SK-N-SH (cell line): ENCODE results near the gene RBM45. TPM values are rescaled to one million over a fixed set of nuclear protein-coding genes. Genes with fewer than 3 reads are reported as not detected.

ENCODE experiments used
- CTCF ChIA-PET: fragments of 300-600, 350-600 bp; formaldehyde crosslinking; extraction: SDS; loops from one replicate; lab custom pipeline; 2021; lab: Yijun Ruan, JAX
- POLR2A ChIA-PET: fragments of 350-600 bp; sonication (Branson Sonifier 250); formaldehyde crosslinking; extraction: SDS; loops from one replicate; lab custom pipeline; 2020; ENCODE audit warnings: antibody characterized with exemption, inconsistent platforms; lab: Yijun Ruan, JAX
- DNase-seq: peaks from one replicate; pipeline ENCODE4 v3.0.0; 2012
- H2AFZ ChIP-seq: fragments of 200-600 bp; sonication (generic); 2 replicates; pipeline ENCODE4 v1.8.1; 2016; ENCODE audit warnings: antibody characterized with exemption, mild to moderate bottlenecking, low read depth
- H3F3A ChIP-seq: fragments of 200-600 bp; sonication (generic); replicated peaks from 2 replicates; pipeline ENCODE3; 2016; ENCODE audit warnings: antibody characterized with exemption, mild to moderate bottlenecking; ENCODE audit not compliant: insufficient read depth
- H3K27ac ChIP-seq, 2 experiments: fragments of 200-500 bp in 1 of 2; fragments of 200-600 bp in 1 of 2; sonication (Bioruptor generic) in 1 of 2; sonication (generic), shearing (Covaris generic) in 1 of 2; 2 replicates each; pipeline versions ENCODE4 v1.5.1 to v1.6.1; 2014 to 2016; ENCODE audit warnings: low read depth in 2 of 2, inconsistent platforms in 1 of 2, low read length in 1 of 2, mild to moderate bottlenecking in 1 of 2, mixed read lengths in 1 of 2
- H3K27me3 ChIP-seq: fragments of 200-600 bp; sonication (generic), shearing (Covaris generic); 2 replicates; pipeline ENCODE4 v1.6.1; 2016; ENCODE audit warnings: mixed run types; ENCODE audit not compliant: insufficient read depth
- H3K36me3 ChIP-seq, 2 experiments: fragments of 200-500 bp in 1 of 2; fragments of 200-600 bp in 1 of 2; sonication (Bioruptor generic) in 1 of 2; sonication (generic) in 1 of 2; replicated peaks in 1 of 2; 2 replicates each; pipeline versions ENCODE3 to v1.5.1; 2014 to 2016; ENCODE audit warnings: low read length in 1 of 2, mild to moderate bottlenecking in 1 of 2; ENCODE audit not compliant: insufficient read depth in 2 of 2, control insufficient read depth in 1 of 2
- H3K4me1 ChIP-seq, 2 experiments: fragments of 200-500 bp in 1 of 2; fragments of 200-600 bp in 1 of 2; sonication (Bioruptor generic) in 1 of 2; sonication (generic), shearing (Covaris generic) in 1 of 2; 2 replicates each; pipeline versions ENCODE4 v1.5.1 to v1.6.1; 2014 to 2016; ENCODE audit warnings: low read depth in 1 of 2, low read length in 1 of 2, mixed run types in 1 of 2; ENCODE audit not compliant: insufficient read depth in 2 of 2, control insufficient read depth in 1 of 2
- H3K4me2 ChIP-seq: fragments of 200-600 bp; sonication (generic), shearing (Covaris generic); 2 replicates; pipeline ENCODE4 v1.6.1; 2017; ENCODE audit warnings: mixed run types
- H3K4me3 ChIP-seq, 2 experiments: fragments of 200-500 bp in 1 of 2; fragments of 200-600 bp in 1 of 2; sonication (Bioruptor generic) in 1 of 2; sonication (generic), shearing (Covaris generic) in 1 of 2; 2 replicates each; pipeline versions ENCODE4 v1.5.1 to v1.8.1; 2014 to 2016; ENCODE audit warnings: low read depth in 2 of 2, inconsistent platforms in 1 of 2, low read length in 1 of 2, mild to moderate bottlenecking in 1 of 2, mixed read lengths in 1 of 2, moderate library complexity in 1 of 2
- H3K79me2 ChIP-seq: fragments of 200-600 bp; sonication (generic); 2 replicates; pipeline ENCODE4 v1.8.1; 2017; ENCODE audit warnings: mild to moderate bottlenecking; ENCODE audit not compliant: insufficient read depth
- H3K9ac ChIP-seq: fragments of 200-600 bp; sonication (generic); 2 replicates; pipeline ENCODE4 v1.6.1; 2017; ENCODE audit warnings: mixed run types
- H3K9me2 ChIP-seq: fragments of 200-600 bp; sonication (generic); 2 replicates; pipeline ENCODE4 v1.6.1; 2017; ENCODE audit warnings: mixed run types
- H3K9me3 ChIP-seq: fragments of 200-600 bp; sonication (generic); 2 replicates; pipeline ENCODE4 v1.6.1; 2017; ENCODE audit warnings: mixed run types, mild to moderate bottlenecking, moderate library complexity
- H4K20me1 ChIP-seq: fragments of 200-600 bp; sonication (generic); 2 replicates; pipeline ENCODE4 v1.6.1; 2017; ENCODE audit warnings: mild to moderate bottlenecking, mixed run types; ENCODE audit not compliant: insufficient read depth
- CHD2 ChIP-seq: fragments of 150-350 bp; IDR thresholded peaks from 2 replicates; pipeline ENCODE4 v1.6.1; 2018; ENCODE audit warnings: low read length; ENCODE audit not compliant: partially characterized antibody
- EZH2phosphoT487 ChIP-seq: fragments of 200-600 bp; sonication (generic); IDR thresholded peaks from 2 replicates; pipeline ENCODE4 v1.6.1; 2017; ENCODE audit warnings: low read depth, mixed run types, mild to moderate bottlenecking, antibody characterized with exemption, moderate library complexity, borderline replicate concordance
- FOSL2 ChIP-seq: IDR thresholded peaks from 2 replicates; pipeline ENCODE4 v1.4.0; 2012; ENCODE audit warnings: low read depth, mild to moderate bottlenecking, moderate library complexity, borderline replicate concordance
- GATA2 ChIP-seq: sonication (generic); formaldehyde crosslinking; IDR thresholded peaks from 2 replicates; pipeline ENCODE4 v1.5.0; 2020; ENCODE audit warnings: mild to moderate bottlenecking, missing genetic modification reagents
- NFIC ChIP-seq: IDR thresholded peaks from 2 replicates; pipeline ENCODE4 v1.4.0; 2012; ENCODE audit warnings: borderline replicate concordance
- NRF1 ChIP-seq: IDR thresholded peaks from 2 replicates; pipeline ENCODE4 v1.6.1; 2012; ENCODE audit warnings: low read depth, mild to moderate bottlenecking, low read length
- RAD21 ChIP-seq: IDR thresholded peaks from 2 replicates; pipeline ENCODE4 v1.6.1; 2012; ENCODE audit warnings: mild to moderate bottlenecking, low read length
- RCOR1 ChIP-seq: fragments of 150-350 bp; IDR thresholded peaks from 2 replicates; pipeline ENCODE4 v1.6.1; 2017; ENCODE audit warnings: antibody characterized with exemption, low read length
- SIN3A ChIP-seq: IDR thresholded peaks from 2 replicates; pipeline ENCODE4 v1.6.1; 2012; ENCODE audit warnings: low read depth, mild to moderate bottlenecking, low read length, moderate library complexity, borderline replicate concordance
- SMC3 ChIP-seq: IDR thresholded peaks from 2 replicates; pipeline ENCODE4 v1.6.1; 2012; ENCODE audit warnings: low read depth, low read length, improper control_type of control experiment
- TAF1 ChIP-seq: IDR thresholded peaks from 2 replicates; pipeline ENCODE4 v1.6.1; 2012; ENCODE audit warnings: low read depth, mild to moderate bottlenecking, low read length, moderate library complexity, borderline replicate concordance
- TCF12 ChIP-seq: IDR thresholded peaks from 2 replicates; pipeline ENCODE4 v1.4.0; 2012
- YY1 ChIP-seq: IDR thresholded peaks from 2 replicates; pipeline ENCODE4 v1.4.0; 2012; ENCODE audit warnings: low read depth, mild to moderate bottlenecking
- WGBS: methylation state at CpG from one replicate; pipeline ENCODE4 v1.1.6; 2017; ENCODE audit warnings: low lambda C conversion rate; 5-methylcytosine and 5-hydroxymethylcytosine counted together
- polyA plus RNA-seq, 3 experiments: library from polyadenylated mRNA; depleted of rRNA; stranded (reverse); fragments of >200 nt; gene quantifications; 2 replicates each; pipeline ENCODE4 v1.2.3, GENCODE V29; 2012
- TF ChIP-seq, protein P1 (sequence below): IDR thresholded peaks from 2 replicates; pipeline ENCODE4 v1.4.0; 2012; ENCODE audit warnings: low read depth, borderline replicate concordance
- TF ChIP-seq, protein P2 (sequence below): IDR thresholded peaks from 2 replicates; pipeline ENCODE4; 2012
- TF ChIP-seq, protein P3 (sequence below): IDR thresholded peaks from 2 replicates; pipeline ENCODE4 v1.4.0; 2012; ENCODE audit warnings: low read depth, borderline replicate concordance
- TF ChIP-seq, protein P4 (sequence below): IDR thresholded peaks from 2 replicates; pipeline ENCODE4 v1.4.0; 2012; ENCODE audit warnings: low read depth
- TF ChIP-seq, protein P5 (sequence below): fragments of 150-350 bp; IDR thresholded peaks from 2 replicates; pipeline ENCODE4 v1.6.1; 2017; ENCODE audit warnings: antibody characterized with exemption, low read length, low read depth, borderline replicate concordance
- TF ChIP-seq, protein P6 (sequence below): fragments of 150-350 bp; IDR thresholded peaks from 2 replicates; pipeline ENCODE4 v1.6.1; 2016; ENCODE audit warnings: mild to moderate bottlenecking, low read depth, low read length

Gene RBM45
- polyA plus RNA-seq, 1 of the 3 experiments (the other 2 are of a cell fraction) = 7.0 TPM

DNA sequence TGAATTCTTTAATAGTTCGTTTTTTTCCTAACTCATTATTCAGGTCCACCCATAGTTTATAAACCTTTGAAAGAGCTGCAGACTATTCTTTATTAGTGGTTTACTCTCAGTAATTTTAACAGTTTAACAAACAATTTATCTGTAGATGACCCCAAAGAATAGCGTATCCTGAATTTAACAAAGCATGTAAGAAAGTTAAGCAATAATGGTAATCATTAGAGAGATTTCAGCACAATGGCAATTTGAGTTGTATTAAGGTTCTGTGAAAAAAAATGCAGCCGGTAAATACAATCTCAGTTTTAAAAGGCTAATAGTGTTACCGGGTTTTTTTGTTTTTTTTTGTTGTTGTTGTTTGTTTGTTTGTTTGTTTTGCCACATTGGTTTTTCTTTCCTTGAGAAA, 40.3 kb downstream of the RBM45 start:
- H3K79me2 ChIP-seq = no peaks in the 10 kb centered on the region
- TF ChIP-seq GATA2 (CRISPR knock-in tag) (no peak), RAD21 (no peak), FOSL2 (no peak), YY1 (no peak), TCF12 (no peak), CHD2 (no peak), SMC3 (no peak), NRF1 (no peak), RCOR1 (no peak), EZH2phosphoT487 (no peak), NFIC (no peak), SIN3A (no peak), TAF1 (no peak)
- TF ChIP-seq, protein P1, sequence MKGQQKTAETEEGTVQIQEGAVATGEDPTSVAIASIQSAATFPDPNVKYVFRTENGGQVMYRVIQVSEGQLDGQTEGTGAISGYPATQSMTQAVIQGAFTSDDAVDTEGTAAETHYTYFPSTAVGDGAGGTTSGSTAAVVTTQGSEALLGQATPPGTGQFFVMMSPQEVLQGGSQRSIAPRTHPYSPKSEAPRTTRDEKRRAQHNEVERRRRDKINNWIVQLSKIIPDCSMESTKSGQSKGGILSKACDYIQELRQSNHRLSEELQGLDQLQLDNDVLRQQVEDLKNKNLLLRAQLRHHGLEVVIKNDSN = no peak
- TF ChIP-seq, protein P2, sequence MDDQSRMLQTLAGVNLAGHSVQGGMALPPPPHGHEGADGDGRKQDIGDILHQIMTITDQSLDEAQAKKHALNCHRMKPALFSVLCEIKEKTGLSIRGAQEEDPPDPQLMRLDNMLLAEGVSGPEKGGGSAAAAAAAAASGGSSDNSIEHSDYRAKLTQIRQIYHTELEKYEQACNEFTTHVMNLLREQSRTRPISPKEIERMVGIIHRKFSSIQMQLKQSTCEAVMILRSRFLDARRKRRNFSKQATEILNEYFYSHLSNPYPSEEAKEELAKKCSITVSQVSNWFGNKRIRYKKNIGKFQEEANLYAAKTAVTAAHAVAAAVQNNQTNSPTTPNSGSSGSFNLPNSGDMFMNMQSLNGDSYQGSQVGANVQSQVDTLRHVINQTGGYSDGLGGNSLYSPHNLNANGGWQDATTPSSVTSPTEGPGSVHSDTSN = no peak
- TF ChIP-seq, protein P3, sequence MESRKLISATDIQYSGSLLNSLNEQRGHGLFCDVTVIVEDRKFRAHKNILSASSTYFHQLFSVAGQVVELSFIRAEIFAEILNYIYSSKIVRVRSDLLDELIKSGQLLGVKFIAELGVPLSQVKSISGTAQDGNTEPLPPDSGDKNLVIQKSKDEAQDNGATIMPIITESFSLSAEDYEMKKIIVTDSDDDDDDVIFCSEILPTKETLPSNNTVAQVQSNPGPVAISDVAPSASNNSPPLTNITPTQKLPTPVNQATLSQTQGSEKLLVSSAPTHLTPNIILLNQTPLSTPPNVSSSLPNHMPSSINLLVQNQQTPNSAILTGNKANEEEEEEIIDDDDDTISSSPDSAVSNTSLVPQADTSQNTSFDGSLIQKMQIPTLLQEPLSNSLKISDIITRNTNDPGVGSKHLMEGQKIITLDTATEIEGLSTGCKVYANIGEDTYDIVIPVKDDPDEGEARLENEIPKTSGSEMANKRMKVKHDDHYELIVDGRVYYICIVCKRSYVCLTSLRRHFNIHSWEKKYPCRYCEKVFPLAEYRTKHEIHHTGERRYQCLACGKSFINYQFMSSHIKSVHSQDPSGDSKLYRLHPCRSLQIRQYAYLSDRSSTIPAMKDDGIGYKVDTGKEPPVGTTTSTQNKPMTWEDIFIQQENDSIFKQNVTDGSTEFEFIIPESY = no peak
- TF ChIP-seq, protein P4, sequence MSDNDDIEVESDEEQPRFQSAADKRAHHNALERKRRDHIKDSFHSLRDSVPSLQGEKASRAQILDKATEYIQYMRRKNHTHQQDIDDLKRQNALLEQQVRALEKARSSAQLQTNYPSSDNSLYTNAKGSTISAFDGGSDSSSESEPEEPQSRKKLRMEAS = no peak
- TF ChIP-seq, protein P5, sequence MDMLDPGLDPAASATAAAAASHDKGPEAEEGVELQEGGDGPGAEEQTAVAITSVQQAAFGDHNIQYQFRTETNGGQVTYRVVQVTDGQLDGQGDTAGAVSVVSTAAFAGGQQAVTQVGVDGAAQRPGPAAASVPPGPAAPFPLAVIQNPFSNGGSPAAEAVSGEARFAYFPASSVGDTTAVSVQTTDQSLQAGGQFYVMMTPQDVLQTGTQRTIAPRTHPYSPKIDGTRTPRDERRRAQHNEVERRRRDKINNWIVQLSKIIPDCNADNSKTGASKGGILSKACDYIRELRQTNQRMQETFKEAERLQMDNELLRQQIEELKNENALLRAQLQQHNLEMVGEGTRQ = no peak
- TF ChIP-seq, protein P6, sequence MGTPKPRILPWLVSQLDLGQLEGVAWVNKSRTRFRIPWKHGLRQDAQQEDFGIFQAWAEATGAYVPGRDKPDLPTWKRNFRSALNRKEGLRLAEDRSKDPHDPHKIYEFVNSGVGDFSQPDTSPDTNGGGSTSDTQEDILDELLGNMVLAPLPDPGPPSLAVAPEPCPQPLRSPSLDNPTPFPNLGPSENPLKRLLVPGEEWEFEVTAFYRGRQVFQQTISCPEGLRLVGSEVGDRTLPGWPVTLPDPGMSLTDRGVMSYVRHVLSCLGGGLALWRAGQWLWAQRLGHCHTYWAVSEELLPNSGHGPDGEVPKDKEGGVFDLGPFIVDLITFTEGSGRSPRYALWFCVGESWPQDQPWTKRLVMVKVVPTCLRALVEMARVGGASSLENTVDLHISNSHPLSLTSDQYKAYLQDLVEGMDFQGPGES = no peak
- no peaks in the 10 kb centered on the region for H4K20me1 ChIP-seq
- H3K27me3 ChIP-seq = no peaks in the 10 kb centered on the region
- no peak for DNase-seq
- no peaks in the 10 kb centered on the region for H3K9me3 ChIP-seq
- H3F3A ChIP-seq = no peaks in the 10 kb centered on the region
- ChIA-PET CTCF (interaction anchor here (1.3 to 1.5 kb wide), 2 partner anchors 22 to 262 kb away, joined by 6 read pairs; no protein-coding TSS in a partner anchor), POLR2A (no interaction called here)
- no peak overlapping the region; the same call in 1 of the 2 replicates for H2AFZ ChIP-seq
- 76% methylated on average over 4 of the region's 4 CpGs for WGBS
- H3K4me1 ChIP-seq = no peaks in the 10 kb centered on the region
- no peak overlapping the region for H3K4me3 ChIP-seq
- H3K27ac ChIP-seq = no peak overlapping the region
- no peak overlapping the region for H3K9ac ChIP-seq
- no peaks in the 10 kb centered on the region for H3K9me2 ChIP-seq
- H3K4me2 ChIP-seq = no peak overlapping the region
- no peaks in the 10 kb centered on the region for H3K36me3 ChIP-seq
